Measurements from ENCODE around the gene EFNB3. TPM values are rescaled to one million over a fixed set of nuclear protein-coding genes. Genes with fewer than 3 reads are reported as not detected.

The EFNB3 gene
- total RNA-seq, 4 donors from 2014 or later, result 0.22 to 0.82 (median 0.55) TPM

- TF ChIP-seq CTCF (IDR thresholded peaks at IDR 0.05; ENCODE audit: low read depth), result no peak
These were observed 28.5 kb upstream of the EFNB3 start for GRCh38 chr17:7676533-7676932.

- TF ChIP-seq CTCF (IDR thresholded peaks at IDR 0.05; ENCODE audit: low read depth), result no peak
These were observed 27.5 kb upstream of the EFNB3 start for GRCh38 chr17:7677388-7678067.

GRCh38 chr17:7684851-7685532 lies 20.0 kb upstream of the EFNB3 start:
- no peak for TF ChIP-seq CTCF (IDR thresholded peaks at IDR 0.05; ENCODE audit: low read depth)

GRCh38 chr17:7685533-7686221 lies 19.3 kb upstream of the EFNB3 start:
- no peak for TF ChIP-seq CTCF (IDR thresholded peaks at IDR 0.05; ENCODE audit: low read depth)

DNA sequence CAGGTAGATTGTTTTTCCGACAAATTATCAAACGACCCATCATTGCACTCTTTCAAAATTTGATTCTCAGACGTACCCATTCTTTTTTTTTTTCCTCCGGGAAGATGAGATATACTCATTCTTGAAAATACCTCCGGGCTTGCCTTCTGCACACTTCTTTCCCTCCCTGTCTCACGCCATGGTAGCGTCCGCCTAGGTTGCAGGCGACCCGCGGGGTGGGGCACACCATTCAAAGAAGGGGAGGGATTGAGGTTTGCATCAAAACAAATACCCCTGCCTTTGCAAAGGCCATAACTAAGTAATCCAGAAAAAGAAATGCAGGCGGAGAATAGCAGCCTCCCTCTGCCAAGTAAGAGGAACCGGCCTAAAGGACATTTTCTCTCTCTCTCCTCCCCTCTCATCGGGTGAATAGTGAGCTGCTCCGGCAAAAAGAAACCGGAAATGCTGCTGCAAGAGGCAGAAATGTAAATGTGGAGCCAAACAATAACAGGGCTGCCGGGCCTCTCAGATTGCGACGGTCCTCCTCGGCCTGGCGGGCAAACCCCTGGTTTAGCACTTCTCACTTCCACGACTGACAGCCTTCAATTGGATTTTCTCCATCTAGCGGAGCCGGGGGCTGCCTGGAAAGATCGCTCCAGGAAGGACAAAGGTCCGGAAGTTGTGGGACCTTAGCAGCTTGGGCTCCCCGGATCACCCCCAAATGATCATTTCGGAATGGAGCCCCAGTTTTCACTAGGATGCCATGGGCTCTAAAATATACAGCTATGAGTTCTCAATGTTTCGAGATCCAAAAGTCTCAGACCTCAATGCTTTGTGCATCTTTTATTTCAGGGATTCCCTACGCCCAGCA lies 18.6 kb upstream of the EFNB3 start:
- no peak for TF ChIP-seq CTCF (IDR thresholded peaks at IDR 0.05; ENCODE audit: low read depth)

- no peak for TF ChIP-seq CTCF (IDR thresholded peaks at IDR 0.05; ENCODE audit: low read depth)
These were observed 17.7 kb upstream of the EFNB3 start, which contains the start of gene TP53 for GRCh38 chr17:7687072-7687907. Gene TP53 (minus strand): TSS chr17:7687490. CDS start chr17:7676594, 10,896 bp downstream.
